ENCODE results near the gene TNFAIP8.
"Not testable (repeated sequence)": the region's sequence is repeated elsewhere in the genome, so short reads cannot be mapped to it uniquely, and the experiment has no call there.

The TNFAIP8 gene

DNA sequence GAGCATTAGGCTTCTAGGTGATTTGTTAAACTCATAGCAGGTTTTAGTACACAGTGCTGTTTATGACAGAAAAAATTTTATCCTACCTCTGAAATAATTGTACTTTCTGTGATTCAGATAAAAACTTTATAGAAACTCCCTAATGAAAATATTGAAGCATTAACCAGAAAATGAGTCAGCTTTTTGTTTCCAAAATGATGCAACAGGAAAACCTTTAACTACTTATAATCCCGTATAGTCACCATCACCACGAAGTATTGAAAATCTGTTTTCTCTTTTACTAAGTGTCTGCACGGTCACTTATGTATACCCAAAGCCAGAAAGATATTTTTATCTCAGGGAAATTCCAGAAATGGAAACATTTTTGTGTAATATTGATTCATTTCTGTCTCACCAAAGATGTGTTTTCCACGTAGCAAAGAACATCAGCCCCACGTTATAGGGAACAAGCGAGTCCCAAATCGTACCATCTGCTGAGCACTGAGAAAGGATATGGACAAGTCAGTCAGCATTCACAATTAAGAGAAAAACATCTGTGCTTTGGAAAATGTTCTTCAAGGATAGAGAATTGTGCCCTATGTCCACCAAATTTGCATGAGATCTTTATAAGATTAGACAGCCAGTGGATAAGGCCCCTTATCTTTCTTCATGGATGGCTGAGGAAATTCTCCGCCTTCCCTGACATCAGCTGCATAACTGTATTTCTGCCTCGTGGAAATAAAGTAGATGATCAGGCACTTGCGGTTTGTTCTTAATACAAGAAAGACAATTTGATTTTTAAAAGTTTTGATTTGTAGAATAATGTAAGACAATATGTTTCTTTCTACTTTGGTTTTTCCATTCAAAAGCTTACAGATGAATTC lies 41.9 kb downstream of the TNFAIP8 start:
- DNase-seq: no peak

DNA sequence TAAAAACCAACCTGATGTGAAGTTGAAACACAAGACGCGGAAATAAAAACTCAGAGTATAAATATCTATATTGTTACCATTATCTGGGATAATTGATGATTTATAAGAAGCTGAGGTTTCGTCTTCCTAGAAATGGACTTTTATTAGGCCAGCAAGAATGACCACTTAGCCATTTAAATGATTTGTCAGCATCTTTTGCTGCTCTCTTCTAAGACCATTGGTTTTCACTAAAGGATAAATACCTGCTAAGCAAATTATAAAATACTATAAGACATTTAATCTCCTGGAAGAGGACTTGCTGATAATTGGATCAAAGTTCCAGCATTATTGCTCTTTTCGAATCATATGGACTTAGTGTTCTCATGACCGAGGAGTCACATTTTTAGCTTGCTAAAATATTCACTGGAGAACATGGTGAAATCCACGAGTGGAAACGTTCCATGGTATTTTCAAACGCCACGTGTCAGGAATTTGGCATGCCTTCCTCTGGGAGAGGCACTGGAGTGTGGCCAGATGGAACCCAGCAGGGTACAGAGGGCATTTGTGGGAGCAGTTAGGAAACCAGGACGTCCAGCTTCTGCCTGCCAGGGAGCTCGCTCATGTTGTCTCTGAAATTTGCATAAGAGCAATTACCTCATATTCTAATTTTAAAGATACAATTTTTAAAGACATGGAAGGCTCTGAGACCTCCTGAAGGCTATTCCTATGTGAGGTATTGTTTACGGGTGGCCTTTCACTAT lies 43.1 kb downstream of the TNFAIP8 start:
- DNase-seq: no peak

DNA sequence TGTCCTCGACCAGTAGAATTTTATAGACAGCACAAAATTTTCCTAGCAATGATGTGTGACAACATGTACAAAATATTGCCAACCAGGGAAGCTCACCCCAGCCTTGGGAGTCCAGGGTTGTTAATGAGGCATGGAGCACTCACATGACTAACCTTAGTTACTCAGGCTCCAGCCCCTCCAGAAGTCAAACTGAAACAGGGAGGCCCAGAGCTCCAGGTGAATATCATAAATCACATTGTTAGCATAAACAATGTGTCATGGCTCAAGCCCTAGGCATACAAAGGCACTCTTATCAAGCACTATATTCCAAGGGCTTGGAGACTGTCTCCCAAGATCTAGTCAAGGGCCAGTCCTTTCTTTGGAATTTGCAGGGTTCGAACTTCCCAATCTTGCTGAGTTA lies 44.4 kb downstream of the TNFAIP8 start:
- peak; percentile 59 for DNase-seq

DNA sequence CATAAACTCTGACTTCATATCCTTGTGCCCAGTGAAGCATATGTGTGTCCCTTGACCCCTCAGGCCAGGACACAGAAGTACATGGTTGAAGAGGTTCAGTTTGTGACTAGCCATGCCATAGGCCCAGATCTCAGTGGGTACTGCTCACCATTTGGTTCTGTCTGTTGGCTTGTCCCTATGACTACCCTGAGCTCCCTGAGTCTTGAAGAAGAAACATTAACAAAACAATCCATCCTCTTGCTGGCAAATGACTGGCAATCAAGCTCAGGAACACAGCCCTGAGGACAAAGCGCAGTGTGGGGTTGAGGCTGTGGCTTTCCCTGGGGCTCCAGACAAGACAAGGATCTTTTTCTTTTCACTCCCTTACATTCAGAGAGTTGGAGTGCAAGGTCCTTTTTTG lies 46.3 kb downstream of the TNFAIP8 start:
- DNase-seq: no peak

DNA sequence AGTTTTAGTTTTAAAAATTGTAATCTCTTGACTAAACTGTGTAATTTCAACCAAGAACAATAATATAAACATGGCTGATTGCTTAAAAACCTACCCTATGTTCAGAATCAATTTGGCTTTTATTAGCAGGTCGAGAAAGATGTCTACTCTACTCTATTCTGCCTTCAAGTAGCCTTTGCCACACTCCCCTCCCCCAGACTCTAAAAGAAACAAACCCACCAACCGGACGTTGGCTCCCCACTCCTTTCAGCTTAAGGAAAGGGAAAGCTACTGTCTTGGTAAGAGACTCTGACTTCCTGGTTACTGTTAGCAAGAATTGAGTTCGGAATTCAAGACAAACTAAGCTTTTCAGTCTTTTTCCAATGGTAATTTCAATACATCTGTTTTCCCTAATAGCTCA lies 46.7 kb downstream of the TNFAIP8 start:
- no peak for DNase-seq

DNA sequence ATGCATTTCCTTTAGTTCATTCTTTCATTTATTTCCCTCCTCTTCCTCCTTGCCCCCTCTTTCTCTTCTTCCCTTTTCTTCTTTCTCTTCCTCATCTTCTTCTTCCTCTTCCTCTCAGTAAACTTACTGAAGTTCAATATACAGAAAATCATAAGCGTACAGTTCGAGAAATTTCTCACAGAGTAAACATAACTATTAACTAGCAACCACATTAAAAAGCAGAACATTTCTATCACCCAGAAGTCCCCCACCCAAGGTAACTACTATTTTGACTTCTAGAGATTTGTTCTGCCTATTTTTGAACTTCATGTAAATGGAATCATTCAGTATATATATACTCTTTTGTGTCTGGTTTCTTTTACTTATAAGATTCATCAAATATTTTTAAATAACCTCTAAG lies 48.2 kb downstream of the TNFAIP8 start:
- no peak for DNase-seq

DNA sequence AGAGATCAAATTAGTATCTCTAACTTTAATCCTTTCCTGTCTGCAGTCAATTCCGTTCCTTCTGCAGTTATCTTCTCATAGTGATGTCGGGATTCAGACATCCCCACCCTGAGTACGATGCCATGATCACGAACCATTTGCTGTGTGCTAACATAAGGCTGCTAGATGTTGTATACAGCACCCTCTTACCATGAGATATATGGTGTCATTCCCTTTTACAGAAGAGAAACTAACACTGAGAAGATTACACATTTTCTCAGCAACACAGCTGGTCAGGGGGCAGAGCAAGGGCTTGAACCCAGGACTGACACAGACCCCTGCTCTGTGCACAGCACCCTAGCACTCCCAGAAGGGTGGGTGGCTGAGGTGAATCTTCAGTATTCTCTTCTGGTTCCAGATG lies 49.6 kb downstream of the TNFAIP8 start:
- no peak for DNase-seq

DNA sequence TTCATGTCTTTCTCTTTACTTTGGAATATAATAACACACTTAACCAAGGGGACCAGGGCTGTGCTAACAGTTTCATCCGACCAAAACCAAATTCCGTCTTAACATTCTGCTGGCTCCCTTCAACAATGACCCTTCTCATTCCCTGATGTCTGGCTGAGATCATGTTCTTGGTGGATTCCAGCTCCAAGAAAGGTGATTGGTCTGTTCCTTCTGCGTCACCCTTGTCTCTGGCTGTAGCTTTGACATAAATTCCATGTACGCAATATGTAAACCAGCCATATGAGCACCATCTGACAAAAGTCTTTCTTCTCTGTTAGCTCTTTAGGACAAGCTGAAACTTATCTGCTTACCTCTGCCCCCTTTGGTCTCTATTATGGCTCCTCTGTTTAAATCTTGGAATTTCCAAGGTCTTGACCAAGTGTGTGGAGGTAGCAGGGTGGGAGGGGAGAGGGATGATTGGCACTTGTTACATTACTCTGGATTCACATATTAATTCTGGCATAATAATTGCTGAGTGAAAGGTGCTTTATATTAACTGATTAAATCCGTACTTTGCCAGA lies 50.8 kb downstream of the TNFAIP8 start:
- no peak for DNase-seq

DNA sequence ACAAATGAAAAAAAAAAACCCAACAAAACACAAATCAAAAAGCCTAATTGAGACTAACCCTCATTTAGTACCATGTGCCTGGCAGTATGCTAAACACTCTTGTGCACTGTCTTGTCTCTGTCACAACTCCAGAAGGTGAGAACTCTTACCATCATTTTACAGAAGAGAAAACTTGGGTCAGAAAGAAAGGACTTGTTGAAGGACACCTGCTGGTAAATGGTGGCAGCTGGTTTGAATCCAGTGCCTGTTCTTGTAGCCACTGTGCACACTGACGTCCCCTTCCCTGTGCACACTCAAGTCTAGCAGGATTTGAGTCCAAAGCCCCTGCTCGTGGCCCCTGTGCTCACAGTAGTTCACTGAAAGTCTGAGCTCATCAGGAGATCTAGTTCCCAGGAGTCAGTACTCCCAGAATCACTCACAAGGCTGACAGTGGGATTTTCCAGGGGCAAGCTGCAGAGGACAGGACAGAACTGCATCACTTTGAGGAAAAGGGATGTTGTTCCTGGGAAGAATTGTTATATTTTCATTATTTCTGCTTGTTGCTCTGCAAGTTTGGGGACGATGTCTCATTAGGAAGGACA lies 53.5 kb downstream of the TNFAIP8 start:
- no peak for DNase-seq

DNA sequence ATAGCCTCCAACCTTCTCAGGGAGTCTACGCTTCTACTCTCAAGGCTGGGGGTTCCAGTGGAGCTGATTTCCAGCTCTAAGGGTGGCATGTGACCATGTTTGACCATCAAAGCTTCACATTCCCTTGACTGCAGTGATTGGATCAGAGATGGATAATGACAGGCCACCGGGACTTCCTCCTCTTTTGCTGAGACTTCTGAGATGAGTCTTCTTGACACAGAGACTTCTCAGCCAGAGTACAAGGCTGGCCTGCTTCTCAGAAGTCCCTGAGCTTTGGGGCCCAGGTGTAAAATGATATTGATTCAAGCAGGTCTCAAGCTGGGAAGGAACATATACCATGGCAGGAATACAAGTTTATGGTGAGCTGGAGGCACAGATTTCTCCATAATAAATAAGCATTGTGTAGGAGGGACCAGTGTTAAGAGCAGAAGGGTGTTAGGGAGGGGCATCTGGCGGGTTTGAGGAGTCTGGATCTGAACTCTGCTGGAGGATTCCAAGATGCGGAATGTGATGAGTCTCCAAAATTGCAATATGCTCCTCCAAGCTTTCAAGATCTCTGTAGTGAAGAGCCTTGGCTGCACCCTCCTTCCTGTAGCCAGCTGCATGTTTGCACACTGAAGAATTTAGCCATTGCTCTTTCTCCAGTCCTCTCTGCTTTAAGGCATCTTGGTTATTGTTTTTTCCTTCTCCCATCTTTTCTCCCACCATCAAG lies 54.8 kb downstream of the TNFAIP8 start:
- no peak for DNase-seq

DNA sequence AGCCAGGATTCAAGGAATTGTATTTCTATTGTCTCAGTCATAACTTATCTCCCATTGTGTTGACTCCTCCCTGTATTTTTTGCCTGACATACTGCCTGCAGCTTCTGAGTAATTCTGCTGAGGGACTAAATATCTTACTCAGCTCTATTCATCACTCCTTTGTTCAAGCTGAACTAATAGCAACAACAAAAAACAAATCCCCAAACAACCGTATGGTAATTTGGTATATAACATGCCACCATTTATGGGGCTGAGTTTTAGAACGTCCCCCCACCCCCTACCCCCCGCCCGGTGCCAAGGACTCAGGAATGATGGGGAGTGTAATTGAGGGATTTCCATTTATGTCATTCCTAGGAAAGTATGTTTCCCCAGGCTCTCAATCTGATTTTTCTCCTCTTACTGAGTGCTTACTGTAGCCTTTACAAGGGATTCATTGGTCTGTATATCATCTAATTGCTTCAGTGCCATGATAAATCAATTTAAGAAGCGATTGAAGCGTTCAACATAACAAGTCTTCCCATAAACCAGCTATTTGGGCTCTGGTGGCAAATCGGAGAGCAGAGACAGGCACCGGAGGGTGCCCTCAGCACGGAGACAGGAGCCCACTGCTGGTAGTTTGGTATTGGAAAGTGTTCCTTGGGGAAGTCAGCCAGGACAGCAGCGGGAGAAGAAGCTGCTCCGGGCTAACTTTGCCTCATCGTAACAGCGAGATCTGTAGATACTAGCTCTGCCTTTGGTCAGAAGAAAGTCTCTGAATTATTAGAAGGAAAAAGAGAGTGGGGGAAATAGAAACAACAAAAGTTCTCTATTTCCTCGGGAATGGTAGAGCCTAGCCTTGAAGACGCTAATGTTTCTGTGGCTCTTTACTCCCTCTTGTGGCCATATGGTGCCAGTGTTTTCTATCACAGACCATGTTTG lies 55.8 kb downstream of the TNFAIP8 start:
- peak; percentile 73 for DNase-seq

DNA sequence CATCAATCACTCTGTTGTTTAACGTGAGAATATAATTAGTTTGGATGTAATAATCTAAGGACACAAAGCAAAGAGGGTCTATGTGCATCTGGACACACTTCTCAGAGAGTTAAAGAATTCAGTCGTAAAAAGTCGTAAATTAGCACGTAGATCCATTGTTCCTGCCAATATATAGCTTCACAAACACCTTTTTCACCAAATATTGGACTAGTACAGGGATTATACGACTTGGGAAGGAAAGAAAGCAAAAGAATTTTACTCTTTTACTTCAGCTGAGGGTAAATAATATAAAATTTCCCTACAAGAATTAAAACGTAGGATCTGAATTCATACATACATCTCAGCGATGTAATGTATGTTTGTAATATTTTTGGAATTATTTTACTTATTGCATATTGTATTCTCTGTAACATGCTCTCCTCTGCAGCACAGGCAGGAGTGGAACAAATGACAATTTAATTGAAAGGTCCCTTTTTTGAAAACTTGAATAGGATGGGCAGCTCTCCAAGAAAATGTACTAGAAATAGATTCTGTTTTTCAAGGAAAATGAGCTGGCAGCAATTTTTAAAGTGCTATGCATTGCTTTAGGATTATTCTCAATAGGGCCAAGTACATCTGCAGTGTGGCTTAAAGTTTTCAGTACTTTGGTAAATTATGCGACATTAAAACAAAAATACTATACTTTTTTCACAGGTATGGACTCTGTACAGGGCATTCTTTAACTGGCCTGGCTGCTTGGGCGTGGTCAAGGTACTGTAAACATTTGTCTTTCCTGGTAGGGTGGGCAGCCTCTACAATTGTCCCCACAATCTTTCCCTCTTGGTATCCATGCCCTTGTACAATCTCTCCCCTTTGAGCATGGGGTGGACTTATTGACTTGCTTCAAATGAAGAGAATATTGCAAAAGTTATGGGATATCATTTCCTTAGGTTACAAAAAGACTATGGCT lies 56.7 kb downstream of the TNFAIP8 start:
- no peak for DNase-seq

DNA sequence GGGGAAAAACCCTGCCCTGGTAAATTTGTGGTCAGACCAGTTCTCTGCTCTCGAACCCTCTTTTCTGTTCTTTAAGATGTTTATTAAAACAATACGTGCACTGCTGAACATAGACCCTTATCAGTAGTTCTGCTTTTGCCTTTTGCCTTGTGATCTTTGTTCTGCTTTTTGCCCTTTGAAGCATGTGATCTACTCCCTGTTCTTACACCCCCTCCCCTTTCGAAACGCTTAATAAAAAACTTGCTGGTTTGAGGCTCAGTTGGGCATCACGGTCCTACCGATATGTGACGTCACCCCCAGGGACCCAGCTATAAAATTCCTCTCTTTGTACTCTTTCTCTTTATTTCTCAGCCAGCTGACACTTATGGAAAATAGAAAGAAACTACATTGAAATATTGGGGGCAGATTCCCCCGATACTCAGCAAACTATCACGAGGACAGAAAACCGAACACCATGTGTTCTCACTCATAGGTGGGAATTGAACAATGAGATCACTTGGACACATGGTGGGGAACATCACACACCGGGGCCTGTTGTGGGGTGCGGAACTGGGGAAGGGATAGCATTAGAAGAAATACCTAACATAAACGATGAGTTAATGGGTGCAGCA lies 58.4 kb downstream of the TNFAIP8 start:
- not testable (repeated sequence) for DNase-seq

DNA sequence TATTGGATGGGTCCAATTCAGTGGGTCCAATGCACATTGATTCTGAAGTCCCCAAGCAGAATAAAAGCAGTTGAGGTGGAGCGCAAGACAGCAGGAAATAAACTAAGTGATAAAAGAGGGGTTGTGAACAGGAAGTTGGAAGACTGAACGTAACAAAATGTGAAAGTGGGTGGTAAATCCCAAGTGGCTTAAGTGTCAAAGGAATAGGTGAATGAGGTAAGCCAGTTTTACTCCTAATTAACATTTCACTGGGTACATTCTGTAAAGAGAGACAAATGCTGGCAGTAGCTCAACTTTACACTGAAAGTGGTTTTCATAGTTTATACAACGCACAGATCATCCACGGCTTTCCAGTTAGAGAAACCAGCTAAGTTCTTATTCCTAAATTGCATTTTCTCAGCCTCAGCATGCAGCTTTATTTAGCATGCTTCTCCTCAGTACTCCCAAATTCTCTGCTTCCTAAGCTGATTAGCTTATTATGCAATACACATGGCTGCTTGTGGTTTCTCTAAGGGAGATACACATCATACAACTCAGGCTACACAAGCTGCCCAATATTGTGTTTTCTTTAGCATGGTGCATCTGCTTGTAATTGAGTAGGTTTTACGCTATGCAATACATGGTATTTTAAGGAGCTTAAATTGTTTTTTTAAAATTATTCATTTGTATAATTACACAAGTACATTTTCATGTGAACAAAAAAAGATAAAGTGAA lies 62.2 kb downstream of the TNFAIP8 start:
- DNase-seq: no peak

DNA sequence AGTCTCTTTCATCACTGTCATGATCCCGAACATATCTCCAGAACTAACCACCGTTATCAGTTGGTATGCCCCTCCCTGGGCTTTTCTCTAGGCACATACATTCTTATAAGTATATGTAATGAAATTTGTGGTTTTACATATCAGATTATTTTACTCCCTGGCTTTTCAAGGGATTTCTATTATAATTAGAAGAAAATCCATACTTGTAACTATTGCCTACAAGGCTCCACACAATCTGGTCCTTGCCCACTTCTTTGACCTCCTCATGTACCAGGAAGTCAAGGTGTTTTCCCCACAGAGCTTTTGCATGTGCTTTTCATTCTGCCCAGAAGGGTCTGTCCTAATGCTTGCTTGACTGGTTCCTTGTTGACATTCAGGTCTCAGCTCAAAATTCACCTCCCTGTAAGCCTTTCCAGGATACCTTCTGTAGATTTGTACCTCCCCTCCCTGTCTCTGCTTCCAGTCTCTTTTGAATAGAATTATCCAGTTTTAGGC lies 62.8 kb downstream of the TNFAIP8 start:
- peak; percentile 47 for DNase-seq

DNA sequence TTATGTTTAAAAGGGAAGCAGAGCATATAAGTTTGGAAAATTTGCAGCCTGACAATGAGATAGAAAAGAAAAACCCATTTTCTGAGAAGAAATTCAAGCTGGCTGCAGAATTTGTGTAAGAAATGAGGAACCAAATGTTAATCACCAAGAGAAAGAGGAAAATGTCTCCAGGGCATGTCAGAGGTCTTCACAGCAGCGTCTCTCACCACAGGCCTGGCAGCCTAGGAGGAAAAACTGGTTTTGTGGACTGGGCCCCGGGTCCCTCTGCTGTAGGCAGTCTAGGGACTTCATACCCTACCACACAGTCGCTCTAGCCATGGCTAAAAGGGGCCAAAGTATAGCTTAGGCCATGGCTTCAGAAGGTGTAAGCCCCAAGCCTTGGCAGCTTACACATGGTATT lies 64.3 kb downstream of the TNFAIP8 start:
- DNase-seq: no peak

DNA sequence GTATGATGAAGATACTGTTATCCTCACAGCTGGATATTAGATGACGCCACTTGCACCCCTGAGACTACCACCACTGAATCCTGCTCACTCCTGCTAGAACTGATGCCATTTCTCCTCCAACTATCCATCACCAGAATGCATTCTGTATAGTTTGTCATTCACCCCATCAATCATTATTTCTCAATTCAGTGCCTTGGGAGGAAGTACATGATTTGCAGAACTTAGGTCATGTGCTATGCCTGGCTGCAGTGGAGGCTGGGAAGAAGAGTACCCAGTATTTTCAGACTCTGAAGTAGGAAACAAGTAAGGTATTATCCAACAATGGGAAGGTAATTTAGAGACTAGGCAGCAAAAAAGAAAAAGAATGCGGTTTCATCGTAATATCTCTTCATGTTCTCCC lies 70.2 kb downstream of the TNFAIP8 start:
- no peak for DNase-seq

DNA sequence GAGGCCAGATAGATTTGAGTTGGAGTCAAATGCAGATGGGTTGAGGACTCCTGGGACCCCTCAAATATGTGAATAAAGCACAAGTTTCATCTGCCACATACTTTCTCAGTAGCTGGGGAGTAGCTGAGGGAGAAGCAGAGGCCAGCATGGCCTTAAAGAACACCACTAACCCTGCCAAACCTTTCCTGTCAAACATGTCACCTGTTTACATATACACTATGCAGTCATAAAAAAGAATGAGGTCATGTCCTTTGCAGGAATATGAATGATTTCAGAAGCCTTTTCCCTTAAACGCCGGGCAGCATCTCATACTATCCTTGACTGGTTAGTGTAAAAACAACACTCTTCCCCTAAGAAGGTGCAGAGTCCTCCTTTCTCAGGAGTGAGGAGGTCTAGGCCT lies 71.2 kb downstream of the TNFAIP8 start:
- DNase-seq: peak; percentile 31

DNA sequence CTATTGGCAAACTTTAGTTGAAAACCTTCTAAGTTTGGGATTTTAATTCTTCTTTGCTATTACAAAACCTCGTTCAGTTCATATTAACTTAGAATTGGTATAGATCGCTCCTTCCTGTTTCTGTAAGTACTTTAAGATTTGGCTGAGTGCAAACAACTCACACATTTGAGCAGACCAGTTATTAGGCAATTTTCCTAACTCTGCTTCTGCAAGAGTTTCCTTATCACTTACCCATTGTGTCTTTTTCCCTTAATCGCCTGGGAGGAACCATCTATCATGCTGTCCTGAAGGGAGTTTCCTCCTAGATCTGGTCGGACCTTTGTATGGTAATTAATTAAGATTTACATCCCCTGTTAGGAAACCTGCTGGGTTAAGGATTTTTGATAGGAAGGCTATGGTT lies 71.8 kb downstream of the TNFAIP8 start:
- not testable (repeated sequence) for DNase-seq
